Smooth muscle cell (in vitro differentiated cells): ENCODE measurements around the gene NR1D1. TPM values are rescaled to one million over a fixed set of nuclear protein-coding genes. Genes with fewer than 3 reads are reported as not detected.

ENCODE experiments used
- DNase-seq: peaks from one replicate; lab custom pipeline; 2025; ENCODE audit not compliant: unreplicated experiment; lab: John Stamatoyannopoulos, UW
- H2AFZ ChIP-seq: fragments of 200-600 bp; sonication (generic); 2 replicates; pipeline ENCODE4 v1.6.0; 2016; ENCODE audit warnings: antibody characterized with exemption, low read depth, mild to moderate bottlenecking
- H3F3A ChIP-seq: fragments of 200-600 bp; sonication (generic); 2 replicates; pipeline ENCODE4 v1.6.0; 2017; ENCODE audit warnings: antibody characterized with exemption, low read depth
- H3K27ac ChIP-seq: fragments of 200-600 bp; sonication (generic); 2 replicates; pipeline ENCODE4 v1.5.1; 2016; ENCODE audit warnings: low read depth, mild to moderate bottlenecking
- H3K27me3 ChIP-seq: fragments of 200-600 bp; sonication (generic); 2 replicates; pipeline ENCODE4 v1.6.1; 2016; ENCODE audit warnings: low read depth, mild to moderate bottlenecking
- H3K36me3 ChIP-seq: fragments of 200-600 bp; sonication (generic); 2 replicates; pipeline ENCODE4 v1.5.1; 2016; ENCODE audit warnings: low read depth
- H3K4me1 ChIP-seq: fragments of 200-600 bp; sonication (generic); 2 replicates; pipeline ENCODE4 v1.5.1; 2016; ENCODE audit warnings: low read depth
- H3K4me2 ChIP-seq: fragments of 200-600 bp; sonication (generic); 2 replicates; pipeline ENCODE4 v1.6.0; 2016; ENCODE audit warnings: mild to moderate bottlenecking
- H3K4me3 ChIP-seq: fragments of 200-600 bp; sonication (generic); 2 replicates; pipeline ENCODE4 v1.5.1; 2016; ENCODE audit warnings: mild to moderate bottlenecking
- H3K79me2 ChIP-seq: fragments of 200-600 bp; sonication (generic); 2 replicates; pipeline ENCODE4 v1.6.0; 2016; ENCODE audit warnings: low read depth, mild to moderate bottlenecking
- H3K9ac ChIP-seq: fragments of 200-600 bp; sonication (generic); 2 replicates; pipeline ENCODE4 v1.6.0; 2016; ENCODE audit warnings: low read depth
- H3K9me3 ChIP-seq: fragments of 200-600 bp; sonication (generic); replicated peaks from 2 replicates; pipeline ENCODE4 v1.5.1; 2016; ENCODE audit warnings: low read depth
- H4K20me1 ChIP-seq: fragments of 200-600 bp; sonication (generic); 2 replicates; pipeline ENCODE4 v1.6.0; 2016; ENCODE audit warnings: low read depth
- WGBS: methylation state at CpG from one replicate; pipeline ENCODE4 v1.1.7; 2016; ENCODE audit warnings: low lambda C conversion rate; 5-methylcytosine and 5-hydroxymethylcytosine counted together
- polyA plus RNA-seq: library from polyadenylated mRNA; unstranded; fragments of >200 nt; fragmentation: Nextera tagmentation; extraction: Ambion mirVana; gene quantifications from 2 replicates; pipeline ENCODE4 v1.2.1, GENCODE V29; 2016
- total RNA-seq: library from RNA; depleted of rRNA; stranded (reverse); fragments of >200 nt; gene quantifications from 2 replicates; pipeline ENCODE4 v1.2.3, GENCODE V29; 2014
- TF ChIP-seq, protein P1 (sequence below): fragments of 200-600 bp; sonication (generic); IDR thresholded peaks from 2 replicates; pipeline ENCODE4 v1.5.1; 2017; ENCODE audit warnings: borderline replicate concordance, mild to moderate bottlenecking, antibody characterized with exemption; ENCODE audit not compliant: insufficient read depth, poor library complexity, severe bottlenecking

The NR1D1 gene
- total and polyA plus RNA-seq, 2 experiments from 2014 or later: 12.5 to 18.4 TPM

- H3F3A ChIP-seq: peaks cover 22% of the 10 kb centered on the region
- H3K27me3 ChIP-seq: no peaks in the 10 kb centered on the region
- peaks cover 32% of the 10 kb centered on the region for H3K4me1 ChIP-seq
- WGBS: 70% methylated on average over 3 of the region's 3 CpGs
- no peak overlapping the region for H2AFZ ChIP-seq
- no peak overlapping the region for H3K27ac ChIP-seq
- no peak for DNase-seq
- no peak overlapping the region for H3K4me3 ChIP-seq
- no peak overlapping the region for H3K4me2 ChIP-seq
- no peaks in the 10 kb centered on the region for H3K36me3 ChIP-seq
- no peak overlapping the region for H3K9ac ChIP-seq
- peaks cover 4% of the 10 kb centered on the region for H3K79me2 ChIP-seq
- no peaks in the 10 kb centered on the region for H3K9me3 ChIP-seq
- TF ChIP-seq, protein P1, sequence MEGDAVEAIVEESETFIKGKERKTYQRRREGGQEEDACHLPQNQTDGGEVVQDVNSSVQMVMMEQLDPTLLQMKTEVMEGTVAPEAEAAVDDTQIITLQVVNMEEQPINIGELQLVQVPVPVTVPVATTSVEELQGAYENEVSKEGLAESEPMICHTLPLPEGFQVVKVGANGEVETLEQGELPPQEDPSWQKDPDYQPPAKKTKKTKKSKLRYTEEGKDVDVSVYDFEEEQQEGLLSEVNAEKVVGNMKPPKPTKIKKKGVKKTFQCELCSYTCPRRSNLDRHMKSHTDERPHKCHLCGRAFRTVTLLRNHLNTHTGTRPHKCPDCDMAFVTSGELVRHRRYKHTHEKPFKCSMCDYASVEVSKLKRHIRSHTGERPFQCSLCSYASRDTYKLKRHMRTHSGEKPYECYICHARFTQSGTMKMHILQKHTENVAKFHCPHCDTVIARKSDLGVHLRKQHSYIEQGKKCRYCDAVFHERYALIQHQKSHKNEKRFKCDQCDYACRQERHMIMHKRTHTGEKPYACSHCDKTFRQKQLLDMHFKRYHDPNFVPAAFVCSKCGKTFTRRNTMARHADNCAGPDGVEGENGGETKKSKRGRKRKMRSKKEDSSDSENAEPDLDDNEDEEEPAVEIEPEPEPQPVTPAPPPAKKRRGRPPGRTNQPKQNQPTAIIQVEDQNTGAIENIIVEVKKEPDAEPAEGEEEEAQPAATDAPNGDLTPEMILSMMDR: no peak
- no peaks in the 10 kb centered on the region for H4K20me1 ChIP-seq
Measured at GRCh38 chr17:40103071-40103661, 2.8 kb upstream of the NR1D1 start.

GRCh38 chr17:40101367-40102210 lies 1.2 kb upstream of the NR1D1 start:
- peaks cover 4% of the 10 kb centered on the region for H3K79me2 ChIP-seq
- H3K36me3 ChIP-seq: no peaks in the 10 kb centered on the region
- peak overlapping the region; percentile 98 for H3K27ac ChIP-seq
- peak overlapping the region; percentile 95 for H3K9ac ChIP-seq
- DNase-seq: no peak
- peaks cover 20% of the 10 kb centered on the region for H3K4me1 ChIP-seq
- no peak overlapping the region for H3K4me3 ChIP-seq
- WGBS: 83% methylated on average over 16 of the region's 16 CpGs
- no peak overlapping the region for H2AFZ ChIP-seq
- H3F3A ChIP-seq: peaks cover 12% of the 10 kb centered on the region
- H3K27me3 ChIP-seq: no peaks in the 10 kb centered on the region
- peaks cover 8% of the 10 kb centered on the region for H4K20me1 ChIP-seq
- TF ChIP-seq, protein P1: no peak
- no peaks in the 10 kb centered on the region for H3K9me3 ChIP-seq
- peak overlapping the region; percentile 85 for H3K4me2 ChIP-seq

- H3K4me2 ChIP-seq: peak overlapping the region; percentile 97
- H3K36me3 ChIP-seq: no peaks in the 10 kb centered on the region
- H3K4me3 ChIP-seq: peak overlapping the region; percentile 84
- peaks cover 4% of the 10 kb centered on the region for H3K79me2 ChIP-seq
- peak; percentile 89 for DNase-seq
- no peaks in the 10 kb centered on the region for H3K9me3 ChIP-seq
- no peak overlapping the region for H2AFZ ChIP-seq
- TF ChIP-seq, protein P1: no peak
- 1% methylated on average over 25 of the region's 25 CpGs for WGBS
- peaks cover 12% of the 10 kb centered on the region for H4K20me1 ChIP-seq
- H3K9ac ChIP-seq: peak overlapping the region; percentile 95
- H3F3A ChIP-seq: peaks cover 6% of the 10 kb centered on the region
- no peaks in the 10 kb centered on the region for H3K27me3 ChIP-seq
- H3K4me1 ChIP-seq: peaks cover 15% of the 10 kb centered on the region
- H3K27ac ChIP-seq: peak overlapping the region; percentile 98
Measured at GRCh38 chr17:40100669-40101366, 429 bp upstream of the NR1D1 start.
